Gastrocnemius medialis (tissue), 4 donors: ENCODE data around the gene NYAP1.

Source experiments
- CTCF ChIP-seq, 5 experiments: fragments of 450-650 bp in 3 of 5; fragments of 200-600 bp in 2 of 5; sonication (generic) in 2 of 5; IDR thresholded peaks in 4 of 5; conservative IDR thresholded peaks in 1 of 5; 1 replicate in 4 of 5; 2 replicates in 1 of 5; pipeline ENCODE4 v1.5.1; 2016 to 2019; ENCODE audit warnings: antibody characterized with exemption in 5 of 5, mild to moderate bottlenecking in 3 of 5, moderate library complexity in 3 of 5
- POLR2A ChIP-seq, 2 donors: fragments of 450-650 bp; IDR thresholded peaks; one replicate each; pipeline ENCODE4 v1.6.1; 2017; ENCODE audit warnings: antibody characterized with exemption in 2 of 2, mild to moderate bottlenecking in 2 of 2, moderate library complexity in 2 of 2

GRCh38 chr7:100464210-100464660 is 19.5 kb upstream of the NYAP1 start, which contains the start of gene SPACDR:
- TF ChIP-seq CTCF (IDR thresholded peaks at IDR 0.05 in 4 of 5, conservative IDR thresholded peaks at IDR 0.05 in 1 of 5) (no peak), POLR2A (IDR thresholded peaks at IDR 0.05) (no peak)
